Thyroid gland (tissue), 4 donors: Measurements from ENCODE around the gene LEMD3. TPM values are rescaled to one million over a fixed set of nuclear protein-coding genes. Genes with fewer than 3 reads are reported as not detected.

Experiments
- DNase-seq, 2 donors: peaks; one replicate each; pipeline ENCODE4 v3.0.0-alpha.2; 2019
- H3K27ac ChIP-seq, 3 donors: fragments of 200-600 bp; sonication (generic); 1 replicate in 2 of 3; 2 replicates in 1 of 3; pipeline ENCODE4 v1.5.1; 2016 to 2019; ENCODE audit warnings: mild to moderate bottlenecking in 1 of 3, moderate library complexity in 1 of 3
- H3K27me3 ChIP-seq: fragments of 200-600 bp; sonication (generic); one replicate; pipeline ENCODE4 v1.5.1; 2019
- H3K36me3 ChIP-seq, 2 donors: fragments of 200-600 bp; sonication (generic); one replicate each; pipeline ENCODE4 v1.5.1; 2016 to 2019
- H3K4me1 ChIP-seq, 2 donors: fragments of 200-600 bp; sonication (generic); one replicate each; pipeline ENCODE4 v1.5.1; 2017 to 2019
- H3K4me3 ChIP-seq, 3 donors: fragments of 200-600 bp; sonication (generic); replicated peaks in 1 of 3; 1 replicate in 2 of 3; 2 replicates in 1 of 3; pipeline ENCODE4 v1.5.1; 2016; ENCODE audit warnings: mild to moderate bottlenecking in 1 of 3
- H3K9me3 ChIP-seq: fragments of 200-600 bp; sonication (generic); one replicate; pipeline ENCODE4 v1.5.1; 2017
- CTCF ChIP-seq, 6 experiments: fragments of 200-600 bp in 3 of 6; fragments of 450-650 bp in 3 of 6; sonication (generic) in 3 of 6; IDR thresholded peaks; one replicate each; pipeline ENCODE4 v1.5.1; 2016 to 2019; ENCODE audit warnings: antibody characterized with exemption in 6 of 6, mild to moderate bottlenecking in 2 of 6, inconsistent platforms in 1 of 6, moderate library complexity in 1 of 6
- POLR2A ChIP-seq, 2 donors: fragments of 450-650 bp; IDR thresholded peaks; one replicate each; pipeline ENCODE4 v1.6.1; 2017; ENCODE audit warnings: antibody characterized with exemption in 2 of 2, mild to moderate bottlenecking in 2 of 2, moderate library complexity in 1 of 2
- WGBS, 2 donors: methylation state at CpG; one replicate each; pipeline ENCODE4 v1.1.5; 2017; 5-methylcytosine and 5-hydroxymethylcytosine counted together
- intact Hi-C: fragments of 100-400 bp; cut with DNase I; formaldehyde crosslinking; loops from one replicate; pipeline ENCODE4 v1.15.1; 2023
- total RNA-seq, 4 donors: library from RNA; depleted of rRNA; stranded (reverse); fragments of >200 nt; gene quantifications; one replicate each; pipeline ENCODE4 v1.2.3, GENCODE V29; 2016

The LEMD3 gene
- total RNA-seq, 4 donors from 2014 or later, result 45.4 to 64.0 (median 49.3) TPM

GRCh38 chr12:65164774-65165173 is 4.6 kb upstream of the LEMD3 start:
- H3K36me3 ChIP-seq, result no peaks in the 10 kb centered on the region
- no peak overlapping the region for H3K4me3 ChIP-seq
- H3K4me1 ChIP-seq, result peaks cover 0 to 3% of the 10 kb centered on the region in 2 donors
- intact Hi-C loops, result no loop called here
- DNase-seq, result no peak
- H3K9me3 ChIP-seq, result no peaks in the 10 kb centered on the region
- H3K27ac ChIP-seq, result no peak overlapping the region
- H3K27me3 ChIP-seq, result no peaks in the 10 kb centered on the region
- TF ChIP-seq CTCF (IDR thresholded peaks at IDR 0.05), result no peak
- TF ChIP-seq POLR2A (IDR thresholded peaks at IDR 0.05), result no peak

- Histone ChIP-seq H3K27ac (peak overlapping the region; percentile 91 to 94 (median 93)), H3K4me3 (peak overlapping the region; percentile 85 to 96 (median 90)), H3K9me3 (no peaks in the 10 kb centered on the region), H3K27me3 (no peaks in the 10 kb centered on the region), H3K4me1 (peaks cover 27 to 29% of the 10 kb centered on the region in 2 donors), H3K36me3 (no peaks in the 10 kb centered on the region)
- whole genome bisulfite sequencing, 2 donors, result 17% methylated on average over 11 of the region's 11 CpGs
- intact Hi-C loops, result no loop called here
- DNase-seq, result no peak
- TF ChIP-seq CTCF (IDR thresholded peaks at IDR 0.05) (no peak), POLR2A (IDR thresholded peaks at IDR 0.05) (no peak)
Measured at GRCh38 chr12:65168681-65169319, 583 bp upstream of the LEMD3 start.

DNA sequence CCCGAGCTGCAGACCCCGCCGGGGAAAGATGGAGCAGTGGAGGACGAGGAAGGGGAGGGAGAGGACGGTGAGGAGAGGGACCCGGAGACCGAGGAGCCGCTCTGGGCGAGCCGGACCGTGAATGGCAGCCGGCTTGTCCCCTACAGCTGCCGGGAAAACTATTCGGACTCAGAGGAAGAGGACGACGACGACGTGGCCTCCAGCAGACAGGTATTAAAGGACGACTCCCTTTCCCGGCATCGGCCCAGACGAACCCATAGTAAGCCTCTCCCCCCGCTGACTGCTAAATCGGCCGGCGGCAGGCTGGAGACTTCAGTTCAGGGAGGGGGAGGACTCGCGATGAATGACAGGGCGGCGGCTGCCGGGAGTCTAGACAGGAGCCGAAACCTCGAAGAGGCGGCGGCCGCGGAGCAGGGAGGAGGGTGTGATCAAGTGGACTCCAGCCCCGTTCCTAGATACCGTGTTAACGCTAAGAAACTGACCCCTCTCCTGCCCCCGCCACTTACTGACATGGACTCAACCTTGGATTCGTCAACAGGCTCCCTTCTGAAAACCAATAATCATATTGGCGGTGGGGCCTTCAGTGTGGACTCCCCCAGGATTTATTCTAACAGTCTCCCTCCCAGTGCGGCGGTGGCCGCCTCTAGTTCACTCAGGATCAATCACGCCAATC is 962 bp downstream of the LEMD3 start:
- DNase-seq, result peak; percentile 55 to 59
- Histone ChIP-seq H3K4me3 (peak overlapping the region; percentile 85 to 96 (median 90)), H3K27ac (peak overlapping the region; percentile 91 to 94 (median 93)), H3K9me3 (no peaks in the 10 kb centered on the region), H3K4me1 (peaks cover 29 to 31% of the 10 kb centered on the region in 2 donors), H3K36me3 (no peaks in the 10 kb centered on the region), H3K27me3 (no peaks in the 10 kb centered on the region)
- intact Hi-C loops, result no loop called here
- 0 to 1% methylated on average over 32 to 35 of the region's 47 CpGs for WGBS, 2 donors
- TF ChIP-seq POLR2A (IDR thresholded peaks at IDR 0.05), result peak in 1 of 2 donors; percentile 4
- TF ChIP-seq CTCF (IDR thresholded peaks at IDR 0.05), result no peak

DNA sequence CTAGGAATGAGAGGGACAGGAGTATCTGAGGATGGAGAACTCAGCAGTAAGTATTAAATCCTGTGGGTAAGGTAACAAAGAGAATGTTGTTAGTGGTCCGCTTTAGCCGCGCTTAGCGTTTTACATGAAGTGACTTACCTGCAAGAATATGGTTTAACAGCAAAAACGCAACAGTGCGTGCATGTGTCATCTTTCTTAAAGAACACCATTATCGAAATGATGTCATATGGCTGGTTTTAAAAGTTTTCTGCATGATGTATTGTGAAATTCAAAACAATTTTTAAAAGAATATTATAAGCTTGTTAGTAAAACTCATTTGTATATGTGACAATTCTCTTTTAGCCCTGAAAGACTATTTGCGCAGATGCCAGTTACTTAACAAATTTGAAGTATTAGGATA is 1.7 kb downstream of the LEMD3 start:
- peak in 1 of 2 donors; percentile 2 for DNase-seq
- Histone ChIP-seq H3K4me3 (peak overlapping the region; percentile 85 to 96 (median 90)), H3K9me3 (no peaks in the 10 kb centered on the region), H3K4me1 (peaks cover 29 to 31% of the 10 kb centered on the region in 2 donors), H3K36me3 (no peaks in the 10 kb centered on the region), H3K27me3 (no peaks in the 10 kb centered on the region), H3K27ac (no peak overlapping the region)
- TF ChIP-seq POLR2A (IDR thresholded peaks at IDR 0.05) (no peak), CTCF (IDR thresholded peaks at IDR 0.05) (no peak)
- 45 to 51% methylated on average over 8 of the region's 8 CpGs for WGBS, 2 donors
- intact Hi-C loops, result no loop called here

- no peaks in the 10 kb centered on the region for H3K9me3 ChIP-seq
- intact Hi-C loops, result no loop called here
- no peaks in the 10 kb centered on the region for H3K27me3 ChIP-seq
- no peak for DNase-seq
- TF ChIP-seq CTCF (IDR thresholded peaks at IDR 0.05), result no peak
- no peak for TF ChIP-seq POLR2A (IDR thresholded peaks at IDR 0.05)
- peak overlapping the region in 2 of 3 donors; percentile 1 to 90 for H3K4me3 ChIP-seq
- peaks cover 29 to 31% of the 10 kb centered on the region in 2 donors for H3K4me1 ChIP-seq
- no peak overlapping the region for H3K27ac ChIP-seq
- 61 to 67% methylated on average over 3 of the region's 3 CpGs for WGBS, 2 donors
- H3K36me3 ChIP-seq, result no peaks in the 10 kb centered on the region
Measured at GRCh38 chr12:65171870-65172269, 2.5 kb downstream of the LEMD3 start.
